NCI-H748 (cell line): Measurements from ENCODE around the gene TXNL1.
A peak's percentile ranks its signal among the peaks of the same experiment; 100 is the strongest.
"Not testable (repeated sequence)": the region's sequence is repeated elsewhere in the genome, so short reads cannot be mapped to it uniquely, and the experiment has no call there.

Experiments used
- DNase-seq: peaks from one replicate; lab custom pipeline; 2025; ENCODE audit not compliant: unreplicated experiment; lab: John Stamatoyannopoulos, UW

The TXNL1 gene

DNA sequence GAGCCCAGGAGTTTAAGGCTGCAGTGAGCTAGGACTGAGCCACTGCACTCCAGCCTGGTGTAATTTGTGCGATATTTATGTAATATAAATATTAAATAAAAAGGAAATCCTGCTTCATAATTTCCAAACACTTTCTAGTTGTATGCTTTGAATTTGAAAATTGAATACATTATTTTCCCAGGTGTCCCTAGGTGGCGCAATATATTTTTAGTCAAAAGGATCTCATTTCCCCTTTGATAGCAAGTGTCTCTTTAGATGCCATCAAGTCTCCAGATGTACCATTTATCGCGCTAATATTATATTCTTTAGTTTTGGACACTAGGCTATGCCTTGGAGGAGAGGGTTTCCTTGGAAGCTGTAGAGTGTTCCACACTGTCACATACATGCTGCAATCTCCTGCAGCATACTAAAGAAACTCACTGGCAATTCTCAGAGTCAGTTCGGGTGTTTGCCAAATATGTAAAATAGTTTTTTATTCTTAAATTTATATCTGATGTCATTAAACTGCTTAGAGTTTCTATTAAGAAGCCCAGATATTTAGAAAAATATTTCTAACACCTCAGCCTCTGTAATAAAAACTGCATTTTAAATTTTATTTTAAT, 7.1 kb upstream of the TXNL1 start:
- DNase-seq: peak; percentile 49

DNA sequence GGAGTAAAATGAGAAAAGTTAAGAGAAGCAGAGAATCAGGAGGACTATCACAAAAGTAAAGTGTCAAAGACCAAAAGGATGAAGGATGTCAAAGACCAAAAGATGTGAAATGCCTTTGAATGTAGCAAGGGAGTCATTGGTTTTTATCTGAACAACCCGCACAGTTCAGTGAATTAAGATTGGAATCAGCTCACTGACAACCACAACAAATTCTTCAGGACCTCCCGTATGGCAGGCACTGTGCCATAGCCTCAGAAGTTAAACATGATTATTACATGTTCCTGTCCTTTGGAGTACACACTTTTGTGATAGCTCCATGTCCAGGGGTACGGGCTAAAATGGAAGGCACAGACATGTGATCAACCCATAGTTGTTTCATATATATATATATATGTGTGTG, 5.0 kb upstream of the TXNL1 start:
- DNase-seq: no peak

DNA sequence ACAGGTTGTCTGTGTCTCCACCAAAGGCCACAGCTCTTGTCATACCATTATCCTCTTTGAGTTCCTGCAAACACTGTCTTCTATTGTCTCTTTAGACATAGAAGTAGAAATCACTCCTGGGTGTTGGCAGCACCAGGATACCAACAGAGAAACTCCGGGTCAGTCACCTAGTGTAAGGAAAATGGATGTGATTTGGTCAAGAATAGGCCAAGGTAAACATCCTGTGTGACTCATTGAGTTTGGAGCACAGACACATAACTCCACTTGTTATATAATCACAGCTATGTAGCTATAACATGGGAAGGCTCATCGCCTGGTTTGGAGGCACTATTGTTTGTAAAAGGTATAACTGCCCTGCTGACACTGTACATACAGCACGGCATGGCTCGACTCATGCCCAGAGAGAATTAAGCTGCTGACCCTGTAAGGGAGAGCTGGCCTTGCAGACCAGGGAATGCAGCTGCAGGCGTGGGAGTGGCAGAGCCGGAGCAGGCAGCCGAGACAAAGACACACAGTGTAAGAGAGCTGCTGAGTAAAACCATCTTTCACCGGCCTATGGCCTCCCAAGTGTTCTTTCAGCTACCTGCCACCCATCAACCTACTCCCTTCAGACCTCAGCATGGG, 3.4 kb upstream of the TXNL1 start:
- no peak for DNase-seq

DNA sequence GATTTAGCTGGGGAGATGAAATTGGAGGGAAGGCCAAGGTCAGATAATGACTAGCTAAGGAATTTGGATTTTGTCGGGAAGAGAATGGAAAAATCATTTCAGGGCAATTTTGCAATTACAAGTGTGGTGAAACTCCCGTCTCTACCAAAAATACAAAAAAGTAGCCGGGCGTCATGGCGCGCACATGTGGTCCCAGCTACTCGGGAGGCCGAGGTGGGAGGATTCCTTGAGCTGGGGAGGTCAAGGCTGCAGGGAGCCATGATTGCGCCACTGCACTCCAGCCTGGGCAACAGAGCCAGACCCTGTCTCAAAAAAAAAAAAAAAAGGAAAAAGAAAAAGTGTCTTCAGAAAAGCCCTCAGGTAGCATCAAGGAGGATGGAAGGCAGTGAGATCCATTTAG, 1.2 kb upstream of the TXNL1 start:
- DNase-seq: no peak

DNA sequence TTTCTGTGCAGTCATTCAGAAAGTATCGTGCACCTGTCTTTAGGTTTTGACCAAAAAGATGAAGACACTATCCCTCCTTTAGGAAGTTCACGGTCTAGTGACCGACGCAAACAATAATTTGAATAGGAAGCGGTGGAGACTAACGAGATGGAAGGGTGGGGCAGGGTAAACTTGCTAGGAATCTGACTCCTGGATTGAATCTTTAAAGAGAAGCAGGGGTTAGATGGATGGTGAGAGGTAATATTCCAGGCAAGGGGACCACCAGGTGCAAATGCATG, 651 bp upstream of the TXNL1 start:
- peak; percentile 65 for DNase-seq

DNA sequence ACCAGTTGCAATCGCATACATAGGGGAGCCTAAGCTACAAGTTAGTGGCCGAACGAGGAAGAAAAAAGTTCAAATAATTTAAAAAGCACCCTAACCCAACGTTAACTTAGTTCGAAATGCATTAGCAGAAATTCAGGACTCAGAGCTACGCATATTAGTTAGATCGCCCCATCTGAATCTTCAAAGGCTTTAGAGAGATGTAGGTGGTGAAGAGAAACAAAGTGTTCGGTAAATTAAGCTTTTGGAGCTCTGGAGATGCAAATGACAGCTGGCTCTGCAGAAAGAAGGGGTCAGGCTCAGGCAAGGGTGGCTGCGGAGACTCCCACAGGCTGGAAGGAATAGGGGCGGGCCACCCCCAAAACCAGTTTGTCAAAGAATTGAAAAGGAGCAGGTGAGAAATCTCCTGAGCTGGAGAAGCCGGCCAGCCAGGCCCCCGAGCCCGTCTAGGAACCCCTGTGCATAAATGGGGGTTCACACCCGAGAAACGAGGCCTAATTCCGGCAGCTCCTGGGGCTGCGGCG, 621 bp downstream of the TXNL1 start:
- DNase-seq: peak; percentile 35

DNA sequence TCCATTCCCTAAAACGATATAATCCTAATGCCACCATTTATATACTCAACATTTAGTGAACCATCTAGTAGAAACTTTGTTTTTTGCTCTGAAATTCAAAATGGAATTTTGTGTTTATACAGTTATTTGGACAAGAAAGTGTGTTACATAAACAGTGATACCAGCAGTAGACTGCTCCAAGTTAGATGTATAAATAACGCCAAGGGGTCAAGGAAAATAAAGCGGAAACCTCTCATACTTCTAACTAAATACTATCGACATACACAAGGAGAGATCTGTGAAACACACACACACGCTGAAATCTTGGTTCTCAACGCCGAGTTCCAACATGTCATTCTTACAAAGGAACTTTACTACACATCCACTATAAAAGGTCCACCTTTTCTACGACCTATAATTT, 1.2 kb downstream of the TXNL1 start:
- DNase-seq: no peak

DNA sequence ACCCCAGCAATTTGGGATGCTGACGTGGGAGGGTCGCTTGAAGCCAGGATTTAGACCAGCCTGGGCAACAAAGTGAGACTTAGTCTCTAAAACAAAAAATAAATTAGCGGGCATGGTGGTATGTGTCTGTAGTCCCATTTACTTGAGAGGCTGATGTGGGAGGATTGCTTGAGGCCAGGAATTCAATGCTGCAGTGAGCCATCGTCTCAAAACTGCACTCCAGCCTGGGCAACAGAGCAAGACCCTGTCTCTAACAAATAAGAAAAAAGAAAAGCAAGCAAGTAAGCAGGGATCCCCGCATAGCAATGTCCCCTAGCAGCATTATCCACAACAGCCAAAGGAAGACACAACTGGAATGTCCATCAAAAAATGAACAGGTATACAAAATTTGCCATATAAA, 3.4 kb downstream of the TXNL1 start:
- DNase-seq: no peak

DNA sequence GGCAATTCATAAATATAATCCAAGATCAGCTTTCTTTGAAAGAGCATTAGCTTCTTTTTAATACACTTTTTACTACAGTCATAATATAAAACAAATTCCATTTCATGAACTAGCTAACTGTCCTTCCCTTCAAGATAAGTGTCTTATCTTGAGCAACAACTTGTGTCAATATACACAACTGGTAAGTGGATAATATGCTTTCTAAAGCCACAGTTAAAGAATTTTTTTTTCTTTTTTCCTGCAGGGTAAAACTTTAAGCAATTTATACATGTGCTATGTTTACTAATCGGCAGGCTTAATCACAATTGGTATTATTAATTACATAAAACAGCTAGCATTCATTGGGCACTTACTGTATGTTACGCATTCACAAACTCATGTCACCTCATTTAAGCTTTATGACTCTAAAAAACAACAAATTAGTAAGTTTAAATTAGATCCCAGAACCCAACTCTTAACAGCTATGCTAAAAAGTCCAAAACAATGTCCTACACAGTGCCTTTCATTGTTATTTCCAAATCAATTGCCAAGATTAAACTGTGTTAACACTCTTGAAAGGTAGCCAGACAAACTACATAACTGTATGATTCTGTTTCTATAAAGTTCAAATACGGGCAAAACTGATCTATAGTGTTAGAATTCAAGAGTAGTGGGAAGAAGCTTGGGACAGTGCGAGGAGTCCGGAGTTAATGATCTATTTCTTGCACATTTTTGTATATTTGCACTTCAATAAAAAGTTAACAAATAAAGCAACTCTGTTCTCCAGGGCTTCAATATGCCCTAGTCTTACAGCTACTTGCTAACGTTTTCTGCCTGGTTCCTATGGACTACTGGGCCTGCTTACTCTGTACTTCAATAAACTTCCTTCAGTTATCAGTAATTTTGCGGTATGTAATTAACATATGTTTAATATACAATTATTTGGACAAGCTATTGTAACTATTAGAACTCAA, 6.0 kb downstream of the TXNL1 start:
- DNase-seq: no peak

DNA sequence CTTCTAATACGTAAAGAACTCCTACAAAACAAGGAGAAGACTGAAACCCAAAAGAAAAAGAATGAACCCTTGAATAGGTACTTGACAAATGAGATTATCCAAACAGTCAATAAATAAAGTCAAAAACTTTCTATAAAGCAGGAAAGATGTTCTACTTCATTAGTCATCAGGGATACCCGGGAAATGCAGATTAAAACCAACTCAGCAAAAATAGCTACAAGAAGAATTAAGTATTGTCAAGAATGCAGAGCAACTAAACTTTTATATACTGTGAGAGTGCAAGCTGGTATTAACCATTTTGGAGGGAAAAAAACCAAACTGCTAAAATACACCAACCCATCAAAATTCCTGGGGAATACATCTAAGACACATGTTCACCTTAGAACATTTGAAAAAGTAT, 10.4 kb downstream of the TXNL1 start:
- no peak for DNase-seq

DNA sequence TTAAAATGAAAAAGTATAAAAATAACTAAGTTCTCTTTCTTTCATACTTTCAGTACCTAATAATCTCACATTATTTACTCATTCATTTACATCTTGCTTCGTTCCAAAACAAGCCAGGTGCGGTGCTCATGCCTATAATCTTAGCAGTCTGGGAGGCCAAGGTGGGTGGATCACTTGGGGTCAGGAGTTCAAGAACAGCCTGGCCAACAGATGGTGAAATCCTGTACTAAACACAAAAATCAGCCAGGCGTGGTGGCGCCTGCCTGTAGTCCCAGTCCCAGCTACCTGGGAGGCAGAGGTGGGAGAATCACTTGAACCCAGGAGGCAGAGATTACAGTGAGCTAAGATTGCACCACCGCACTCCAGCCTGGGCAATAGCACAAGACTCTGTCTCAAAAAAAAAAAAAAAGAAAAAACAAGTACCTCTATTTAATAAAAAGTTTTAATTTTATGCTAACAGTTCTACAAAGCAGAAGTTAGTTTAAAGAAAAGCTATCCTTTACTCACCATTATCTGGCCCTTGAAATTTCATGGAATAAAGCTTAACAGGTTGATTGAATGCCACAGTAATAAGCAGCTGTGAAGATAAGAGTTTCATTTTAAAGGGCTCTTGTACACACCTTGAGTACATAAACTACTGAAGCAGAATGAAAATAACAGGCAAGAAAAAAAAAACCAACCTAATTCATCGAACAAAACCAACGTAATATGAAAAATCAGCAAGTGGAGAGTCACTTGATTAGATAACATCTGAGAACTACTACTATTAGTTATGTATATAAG, 22.5 kb downstream of the TXNL1 start:
- no peak for DNase-seq

DNA sequence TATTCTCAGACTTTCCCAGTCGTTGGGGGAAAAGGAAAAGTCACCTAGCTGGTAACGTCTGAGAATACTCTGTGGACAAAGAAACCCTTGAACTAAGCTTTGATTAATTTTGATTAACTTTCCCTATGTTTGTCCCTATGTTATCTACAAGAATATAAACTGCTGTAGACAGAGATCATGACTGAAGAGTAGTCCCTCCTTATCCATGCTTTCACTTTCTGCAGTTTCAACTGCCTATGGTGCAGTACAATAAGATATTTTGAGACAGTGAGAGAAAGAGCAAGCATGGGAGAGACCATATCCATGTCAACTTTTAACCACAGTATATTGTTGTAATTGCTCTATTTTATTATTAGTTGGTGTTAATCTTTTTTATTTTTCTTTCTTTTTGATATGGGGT, 31.8 kb downstream of the TXNL1 start:
- no peak for DNase-seq

DNA sequence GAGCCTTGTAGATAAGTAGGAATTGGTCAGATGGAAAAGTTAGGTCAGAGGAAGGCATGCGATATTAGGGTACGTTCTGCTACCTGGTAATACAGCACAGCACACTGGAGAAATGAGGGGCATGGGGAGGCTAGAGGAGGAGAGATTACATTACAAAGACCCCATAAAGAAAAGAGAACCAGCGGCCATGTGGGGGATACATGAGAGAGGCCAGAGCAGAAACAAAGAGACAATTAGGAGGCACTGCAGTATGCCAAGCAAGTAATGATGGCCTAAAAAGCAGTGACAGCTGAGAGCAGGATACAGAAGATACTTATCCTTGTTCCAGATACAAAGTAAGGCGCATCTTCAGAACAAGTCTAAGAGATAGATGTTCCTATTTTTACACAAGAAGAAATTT, 40.0 kb downstream of the TXNL1 start:
- DNase-seq: no peak

DNA sequence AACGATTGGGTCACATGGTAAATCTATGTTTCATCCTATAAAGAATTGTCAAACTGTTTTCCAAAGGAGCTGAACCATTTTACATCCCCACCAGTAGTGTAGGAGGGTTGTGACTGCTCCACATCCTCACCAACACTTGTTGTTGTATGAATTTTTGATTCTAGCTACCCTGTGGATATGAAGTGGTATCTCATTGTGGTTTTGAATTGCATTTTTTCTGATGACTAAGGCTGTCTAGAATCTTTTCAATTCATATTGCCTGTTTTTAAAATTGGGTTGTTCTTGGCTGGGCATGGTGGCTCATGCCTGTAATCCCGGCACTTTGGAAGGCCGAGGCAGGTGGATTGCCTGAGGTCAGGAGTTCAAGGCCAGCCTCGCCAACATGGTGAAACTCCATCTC, 44.5 kb downstream of the TXNL1 start:
- DNase-seq: no peak

DNA sequence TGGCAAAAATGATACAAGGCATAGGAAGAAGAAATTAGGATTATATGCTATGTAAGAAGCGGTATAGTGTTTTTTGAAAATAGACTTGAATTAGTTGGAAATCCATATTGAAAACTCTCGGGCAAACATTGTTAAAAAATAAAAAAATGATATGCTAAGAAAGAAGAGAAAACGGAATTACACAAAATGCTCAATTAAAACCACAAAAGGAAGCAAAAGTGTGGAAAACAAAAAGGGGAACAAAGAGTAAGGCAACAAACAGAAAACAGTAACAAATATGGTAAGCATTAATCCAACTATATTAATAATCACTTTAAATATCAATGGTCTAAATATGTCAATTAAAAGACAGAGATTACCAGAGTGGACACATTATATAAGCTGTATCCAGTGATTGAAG, 58.4 kb downstream of the TXNL1 start:
- no peak for DNase-seq

DNA sequence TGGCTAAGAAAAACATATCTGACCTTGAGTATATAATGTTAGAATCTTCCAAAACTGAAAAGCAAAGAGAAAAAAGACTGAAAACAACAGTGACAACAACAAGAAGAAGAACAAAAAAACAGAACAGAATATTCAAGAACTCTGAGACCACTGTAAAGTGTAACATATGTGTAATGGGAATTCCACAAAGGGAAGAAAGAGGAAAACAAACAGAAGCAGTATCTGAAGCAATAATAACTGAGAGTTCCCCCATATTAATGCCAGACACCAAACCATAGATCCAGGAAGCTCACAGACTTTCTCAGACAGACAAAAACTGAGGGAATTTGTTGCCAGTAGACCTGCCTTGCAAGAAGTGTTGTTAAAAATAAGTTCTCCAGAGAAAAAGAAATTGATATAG, 58.9 kb downstream of the TXNL1 start:
- DNase-seq: no peak

DNA sequence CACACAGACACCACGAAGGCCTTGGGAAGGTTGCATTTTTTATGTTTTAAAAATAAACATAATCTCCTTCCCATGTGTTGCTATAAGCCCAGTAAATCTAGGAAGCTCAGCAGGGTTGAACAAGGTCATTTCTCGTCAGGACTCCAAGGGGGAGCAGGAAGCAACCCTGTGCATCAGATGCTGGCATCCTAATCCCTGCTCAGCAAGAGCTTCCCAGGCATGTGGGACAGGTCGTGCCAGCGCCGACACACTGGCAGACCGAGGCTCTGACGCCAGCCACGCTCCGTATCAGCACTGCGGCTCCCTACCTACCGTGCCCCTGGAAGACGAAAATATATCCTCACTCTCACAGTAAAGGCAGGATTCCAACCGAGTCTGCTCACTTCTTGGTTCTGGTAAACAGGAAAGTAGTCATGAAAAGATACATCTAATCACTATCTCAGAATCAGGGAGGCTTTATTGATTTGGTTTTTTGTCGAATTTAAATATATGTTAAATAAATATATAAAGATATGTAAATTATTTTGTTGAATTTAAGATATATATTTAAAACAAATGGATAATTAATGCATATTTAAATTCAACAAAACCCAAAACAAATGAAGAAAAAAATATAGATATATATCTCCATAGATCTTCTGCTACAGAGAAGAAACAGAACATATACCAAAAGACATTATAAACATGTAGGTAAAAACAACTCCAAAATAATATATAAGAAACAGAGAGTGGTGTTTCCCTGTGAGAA, 61.4 kb downstream of the TXNL1 start:
- no peak for DNase-seq

DNA sequence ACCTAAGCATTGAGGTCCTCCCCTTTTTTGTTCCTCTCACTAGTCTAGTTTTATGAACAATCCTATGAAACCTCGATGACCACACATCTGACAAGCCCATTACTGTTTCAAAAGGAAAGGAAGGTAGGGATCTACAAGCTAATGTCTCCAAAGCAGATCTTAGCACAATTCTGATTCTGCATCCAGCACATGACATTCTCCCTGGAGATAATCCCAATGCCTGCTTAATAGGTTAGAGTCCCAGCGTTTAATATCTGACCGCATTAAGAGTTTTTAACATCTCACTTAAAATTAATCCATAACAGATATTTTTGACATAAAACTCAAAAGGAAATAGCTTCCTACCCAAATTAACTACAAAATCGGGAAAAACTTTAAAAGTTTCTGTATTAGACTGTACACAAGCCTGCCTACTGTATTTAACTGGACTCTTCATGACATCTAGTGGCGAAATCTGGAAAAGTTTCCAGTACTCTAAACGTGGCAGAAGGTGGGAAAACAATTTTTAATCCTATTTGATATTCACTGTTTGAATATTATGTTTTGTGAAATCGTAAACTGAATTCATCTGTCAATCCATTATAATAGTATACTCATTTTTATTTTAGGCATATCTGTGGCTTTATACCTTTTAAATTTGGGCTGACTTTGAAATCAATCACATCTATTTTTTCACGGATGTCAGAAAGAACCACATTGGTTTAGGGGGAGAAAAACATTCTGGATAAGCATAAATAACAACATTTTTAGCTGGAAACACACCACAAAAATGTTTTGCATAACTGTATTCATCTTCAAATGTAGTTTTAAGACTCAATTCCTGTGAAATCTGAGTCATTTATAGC, 62.4 kb downstream of the TXNL1 start:
- peak; percentile 59 for DNase-seq

DNA sequence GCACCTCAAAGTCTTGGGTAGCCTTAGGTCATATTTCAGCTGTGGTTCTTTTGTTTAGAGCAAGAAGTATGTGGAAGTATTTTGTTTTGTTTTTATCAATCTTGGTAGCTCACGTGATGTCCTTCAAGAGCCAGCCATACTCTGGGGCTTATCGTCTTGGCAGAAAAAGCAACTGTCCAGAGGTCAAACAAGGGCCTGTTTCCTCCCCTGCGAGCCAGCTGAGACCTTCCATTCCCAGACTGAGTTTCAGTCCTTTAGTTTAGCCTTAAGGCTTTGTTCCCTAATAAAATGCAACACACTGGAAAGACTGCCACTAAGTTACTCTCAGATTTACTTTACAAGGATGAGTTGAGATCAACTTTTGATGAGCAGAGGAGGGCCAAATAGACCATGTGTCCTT, 63.5 kb downstream of the TXNL1 start:
- no peak for DNase-seq

DNA sequence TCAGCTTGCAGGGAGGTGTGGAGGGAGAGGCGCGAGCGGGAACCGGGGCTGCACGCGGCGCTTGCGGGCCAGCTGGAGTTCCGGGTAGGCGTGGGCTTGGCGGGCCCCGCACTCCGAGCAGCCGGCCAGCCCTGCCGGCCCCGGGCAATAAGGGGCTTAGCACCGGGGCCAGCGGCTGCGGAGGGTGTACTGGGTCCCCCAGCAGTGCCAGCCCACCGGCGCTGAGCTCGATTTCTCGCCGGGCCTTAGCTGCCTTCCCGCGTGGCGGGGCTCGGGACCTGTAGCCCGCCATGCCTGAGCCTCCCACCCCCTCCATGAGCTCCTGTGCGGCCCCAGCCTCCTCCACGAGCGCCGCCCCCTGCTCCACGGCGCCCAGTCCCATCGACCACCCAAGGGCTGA, 66.1 kb downstream of the TXNL1 start:
- not testable (repeated sequence) for DNase-seq
